Measurements from ENCODE around the gene FAM240A.

FAM240A gene

GRCh38 chr3:46674031-46674845 lies 61.9 kb downstream of the FAM240A start:
- no peak for DNase-seq (ENCODE audit: low read depth in 2 of 2)

GRCh38 chr3:46675426-46675825 lies 63.1 kb downstream of the FAM240A start:
- no peak for DNase-seq (ENCODE audit: low read depth in 2 of 2)
